Colonic mucosa (tissue), 4 donors: ENCODE data around the gene PMPCA. TPM values are rescaled to one million over a fixed set of nuclear protein-coding genes. Genes with fewer than 3 reads are reported as not detected.
"Not testable (repeated sequence)": the region's sequence is repeated elsewhere in the genome, so short reads cannot be mapped to it uniquely, and the experiment has no call there.

Experiments used
- DNase-seq: peaks from one replicate; pipeline ENCODE4 v3.0.0-alpha.2; 2020
- H3K27ac ChIP-seq: fragments of 200-600 bp; one replicate; pipeline ENCODE4 v1.8.0; 2021
- H3K27me3 ChIP-seq: fragments of 200-600 bp; one replicate; pipeline ENCODE4 v1.8.0; 2021
- H3K36me3 ChIP-seq: fragments of 200-600 bp; one replicate; pipeline ENCODE4 v1.8.0; 2021
- H3K4me1 ChIP-seq: fragments of 200-600 bp; one replicate; pipeline ENCODE4 v1.8.0; 2021; ENCODE audit warnings: mild to moderate bottlenecking
- H3K4me3 ChIP-seq: fragments of 200-600 bp; one replicate; pipeline ENCODE4 v1.8.0; 2021
- H3K9ac ChIP-seq, 2 donors: one replicate each; pipeline ENCODE4 v1.7.0; 2013; ENCODE audit warnings: control low read depth in 2 of 2, low read depth in 2 of 2, low read length in 2 of 2
- H3K9me3 ChIP-seq: fragments of 200-600 bp; one replicate; pipeline ENCODE4 v1.8.0; 2021
- intact Hi-C: fragments of 100-400 bp; cut with DNase I; formaldehyde crosslinking; loops from one replicate; pipeline ENCODE4 v1.14.1; 2022
- total RNA-seq, 2 donors: library from RNA; stranded (reverse); fragmentation: NEBNext Ultra II Directional in 1 of 2; extraction: Animal tissue kit (Norgen Biotek cat#: 25700) in 1 of 2; gene quantifications; one replicate each; pipeline ENCODE4 v1.2.1, GENCODE V29; 2021
- TF ChIP-seq, protein P1 (sequence below): fragments of 200-600 bp; IDR thresholded peaks from one replicate; pipeline ENCODE4 v1.8.0; 2022; ENCODE audit warnings: antibody characterized with exemption, mild to moderate bottlenecking
- donor health status: healthy.
- donor health status: DM: no; HTN: no; CAD: no.
- donor health status: DM: no; HTN: no; CAD: no.

The PMPCA gene
- total RNA-seq, 2 donors from 2014 or later = 56.1 to 60.9 TPM

DNA sequence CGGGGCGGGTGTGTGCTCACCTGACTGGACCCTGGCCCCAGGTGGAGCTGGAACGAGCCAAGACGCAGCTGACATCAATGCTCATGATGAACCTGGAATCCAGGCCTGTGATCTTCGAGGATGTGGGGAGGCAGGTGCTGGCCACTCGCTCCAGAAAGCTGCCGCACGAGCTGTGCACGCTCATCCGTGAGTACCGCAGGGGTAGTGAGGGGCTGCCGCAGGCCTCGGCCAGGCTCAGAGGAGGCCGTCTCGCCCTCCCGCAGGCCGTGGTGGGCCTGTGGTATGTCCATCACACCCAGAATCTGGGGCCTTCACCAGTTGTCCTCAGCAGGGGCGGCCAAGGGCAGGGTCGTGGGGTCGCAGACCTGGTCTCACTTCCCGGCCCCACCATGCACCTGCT lies 11.3 kb downstream of the PMPCA start:
- H3K27ac ChIP-seq = no peak overlapping the region
- no peak overlapping the region for H3K9ac ChIP-seq
- no peaks in the 10 kb centered on the region for H3K9me3 ChIP-seq
- TF ChIP-seq, protein P1, sequence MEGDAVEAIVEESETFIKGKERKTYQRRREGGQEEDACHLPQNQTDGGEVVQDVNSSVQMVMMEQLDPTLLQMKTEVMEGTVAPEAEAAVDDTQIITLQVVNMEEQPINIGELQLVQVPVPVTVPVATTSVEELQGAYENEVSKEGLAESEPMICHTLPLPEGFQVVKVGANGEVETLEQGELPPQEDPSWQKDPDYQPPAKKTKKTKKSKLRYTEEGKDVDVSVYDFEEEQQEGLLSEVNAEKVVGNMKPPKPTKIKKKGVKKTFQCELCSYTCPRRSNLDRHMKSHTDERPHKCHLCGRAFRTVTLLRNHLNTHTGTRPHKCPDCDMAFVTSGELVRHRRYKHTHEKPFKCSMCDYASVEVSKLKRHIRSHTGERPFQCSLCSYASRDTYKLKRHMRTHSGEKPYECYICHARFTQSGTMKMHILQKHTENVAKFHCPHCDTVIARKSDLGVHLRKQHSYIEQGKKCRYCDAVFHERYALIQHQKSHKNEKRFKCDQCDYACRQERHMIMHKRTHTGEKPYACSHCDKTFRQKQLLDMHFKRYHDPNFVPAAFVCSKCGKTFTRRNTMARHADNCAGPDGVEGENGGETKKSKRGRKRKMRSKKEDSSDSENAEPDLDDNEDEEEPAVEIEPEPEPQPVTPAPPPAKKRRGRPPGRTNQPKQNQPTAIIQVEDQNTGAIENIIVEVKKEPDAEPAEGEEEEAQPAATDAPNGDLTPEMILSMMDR = no peak
- peaks cover 15% of the 10 kb centered on the region for H3K36me3 ChIP-seq
- no peak overlapping the region for H3K4me3 ChIP-seq
- H3K4me1 ChIP-seq = no peaks in the 10 kb centered on the region
- intact Hi-C loops = no loop called here
- no peak for DNase-seq
- H3K27me3 ChIP-seq = no peaks in the 10 kb centered on the region

DNA sequence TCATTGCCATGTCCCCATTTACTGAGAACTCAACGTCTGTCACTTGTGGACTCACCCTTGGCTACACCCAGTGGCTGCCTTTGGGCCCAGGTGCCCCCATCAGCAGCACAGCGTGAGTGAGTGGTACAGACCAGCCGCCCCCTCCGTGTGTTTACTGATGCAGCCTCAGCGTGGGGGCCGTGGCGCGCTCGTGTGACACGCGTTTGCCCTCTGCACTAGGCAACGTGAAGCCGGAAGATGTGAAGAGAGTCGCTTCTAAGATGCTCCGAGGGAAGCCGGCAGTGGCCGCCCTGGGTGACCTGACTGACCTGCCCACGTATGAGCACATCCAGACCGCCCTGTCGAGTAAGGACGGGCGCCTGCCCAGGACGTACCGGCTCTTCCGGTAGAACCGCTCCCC lies 12.4 kb downstream of the PMPCA start:
- Histone ChIP-seq H3K9ac (no peak overlapping the region), H3K9me3 (no peaks in the 10 kb centered on the region), H3K27me3 (no peaks in the 10 kb centered on the region), H3K27ac (no peak overlapping the region), H3K4me3 (no peak overlapping the region), H3K36me3 (peaks cover 13% of the 10 kb centered on the region), H3K4me1 (no peaks in the 10 kb centered on the region)
- intact Hi-C loops = no loop called here
- DNase-seq = no peak
- TF ChIP-seq, protein P1 = no peak

DNA sequence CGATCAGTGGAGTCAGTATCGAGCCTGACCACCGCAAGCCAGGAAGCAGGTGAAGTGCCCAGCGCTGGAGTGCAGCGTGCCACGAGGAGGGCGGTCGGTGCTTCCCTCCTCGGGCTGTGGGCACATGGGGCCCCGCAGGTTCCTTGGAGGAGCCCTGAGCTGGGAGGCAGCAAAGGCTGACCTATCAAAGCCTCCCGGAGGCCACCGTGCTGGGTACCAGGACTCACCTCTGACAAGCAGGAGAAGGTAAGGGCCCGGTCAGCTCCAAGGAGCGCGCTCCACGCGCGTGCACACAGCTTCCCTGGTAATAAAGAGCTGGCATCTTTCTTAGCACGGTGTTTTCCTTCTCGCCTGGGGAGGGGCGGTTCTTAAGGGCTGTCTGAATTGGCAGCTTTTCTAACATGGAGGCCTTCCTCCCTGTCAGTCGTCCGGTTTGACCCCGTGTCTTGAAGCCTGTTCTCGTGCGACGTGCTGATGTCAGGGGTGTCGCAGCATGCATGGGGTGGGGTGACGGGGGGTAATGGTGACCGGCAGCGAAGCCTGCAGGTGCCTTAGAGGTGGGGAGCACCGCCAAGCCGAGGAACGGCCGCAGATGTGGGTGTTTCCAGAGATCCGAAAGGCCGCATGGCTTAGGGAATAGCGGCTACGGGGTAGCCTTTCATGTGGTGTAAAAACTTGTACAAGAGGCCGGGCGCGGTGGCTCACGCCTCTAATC lies 13.1 kb downstream of the PMPCA start:
- H3K4me3 ChIP-seq = no peak overlapping the region
- no peaks in the 10 kb centered on the region for H3K9me3 ChIP-seq
- TF ChIP-seq, protein P1 = no peak
- DNase-seq = no peak
- no peak overlapping the region for H3K9ac ChIP-seq
- H3K4me1 ChIP-seq = no peaks in the 10 kb centered on the region
- peaks cover 6% of the 10 kb centered on the region for H3K36me3 ChIP-seq
- intact Hi-C loops = no loop called here
- no peak overlapping the region for H3K27ac ChIP-seq
- no peaks in the 10 kb centered on the region for H3K27me3 ChIP-seq

DNA sequence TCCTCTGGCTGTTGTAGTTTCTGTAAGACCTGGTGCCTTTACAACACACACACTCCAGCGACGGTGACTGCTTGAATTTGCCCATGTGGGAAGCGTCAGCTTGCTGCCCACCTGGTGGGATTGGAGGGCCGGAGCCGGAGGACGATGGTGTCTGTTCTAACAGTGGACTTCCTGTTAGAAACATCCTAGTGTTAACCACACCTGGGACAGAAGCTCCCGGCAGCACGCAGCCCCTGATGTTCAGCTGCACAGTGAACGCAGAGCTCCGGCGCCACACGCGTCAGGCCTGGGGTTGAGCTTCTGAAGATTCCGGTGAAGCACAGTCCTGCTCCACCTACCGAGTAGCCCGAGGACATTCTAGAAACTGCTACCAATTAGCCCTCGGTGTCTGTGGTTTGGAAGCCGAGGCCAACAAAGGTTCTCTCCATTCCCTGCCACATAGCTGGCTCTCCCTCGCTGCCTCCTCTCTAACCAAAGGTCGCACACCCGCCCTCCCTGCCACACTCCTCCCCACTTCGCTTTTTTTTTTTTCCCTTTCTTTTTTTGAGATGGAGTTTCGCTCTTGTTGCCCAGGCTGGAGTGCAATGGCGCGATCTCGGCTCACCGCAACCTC lies 14.4 kb downstream of the PMPCA start:
- TF ChIP-seq, protein P1 = no peak
- no peak for DNase-seq
- no peak overlapping the region for H3K4me3 ChIP-seq
- H3K27me3 ChIP-seq = no peaks in the 10 kb centered on the region
- no peak overlapping the region for H3K9ac ChIP-seq
- no peaks in the 10 kb centered on the region for H3K4me1 ChIP-seq
- no peaks in the 10 kb centered on the region for H3K36me3 ChIP-seq
- no peaks in the 10 kb centered on the region for H3K9me3 ChIP-seq
- intact Hi-C loops = no loop called here
- H3K27ac ChIP-seq = no peak overlapping the region

DNA sequence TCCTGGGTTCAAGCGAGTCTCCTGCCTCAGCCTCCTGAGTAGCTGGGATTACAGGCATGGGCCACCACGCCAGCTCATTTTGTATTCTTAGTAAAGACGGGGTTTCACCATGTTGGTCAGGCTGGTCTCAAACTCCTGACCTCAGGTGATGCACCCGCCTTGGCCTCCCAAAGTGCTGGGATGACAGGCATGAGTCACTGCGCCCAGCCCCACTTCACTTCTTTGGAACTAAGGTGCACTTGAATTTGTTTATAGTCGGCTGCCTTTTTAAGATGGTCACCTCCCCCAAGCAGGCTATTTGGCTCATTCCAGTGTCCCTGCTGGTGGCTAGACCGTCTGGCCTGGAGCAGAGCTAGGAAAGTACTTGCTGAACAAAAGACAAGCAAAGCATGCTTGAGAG lies 14.9 kb downstream of the PMPCA start:
- DNase-seq, H3K4me3 ChIP-seq, intact Hi-C loops, H3K9me3 ChIP-seq, H3K27me3 ChIP-seq, H3K27ac ChIP-seq, H3K4me1 ChIP-seq, H3K36me3 ChIP-seq, H3K9ac ChIP-seq: not testable (repeated sequence)

DNA sequence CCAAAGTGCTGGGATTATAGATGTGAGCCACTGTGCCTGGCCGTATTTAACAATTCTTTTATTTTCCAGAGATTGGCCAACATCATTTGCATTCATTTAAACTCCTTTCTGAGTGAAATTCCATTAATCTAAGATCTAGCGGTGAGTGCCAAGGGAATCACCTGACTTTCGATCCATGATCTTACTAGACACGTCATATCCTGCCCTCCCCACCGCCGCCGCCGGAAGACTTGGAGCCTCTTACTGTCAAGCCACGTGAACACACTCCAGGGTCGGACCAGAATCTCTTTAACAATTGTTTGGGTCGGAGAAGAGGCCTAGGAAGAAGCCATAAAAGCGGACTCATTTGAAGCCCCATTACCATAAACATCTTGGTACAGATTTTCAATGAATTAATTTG lies 16.3 kb downstream of the PMPCA start:
- Histone ChIP-seq H3K4me3 (no peak overlapping the region), H3K27ac (no peak overlapping the region), H3K9ac (no peak overlapping the region), H3K9me3 (no peaks in the 10 kb centered on the region), H3K4me1 (no peaks in the 10 kb centered on the region), H3K27me3 (no peaks in the 10 kb centered on the region), H3K36me3 (no peaks in the 10 kb centered on the region)
- intact Hi-C loops = no loop called here
- no peak for DNase-seq
- TF ChIP-seq, protein P1 = no peak
